Stimulated activated CD4-positive, alpha-beta T cell treated with anti-CD3 and anti-CD28 coated beads, Interleukin-1b, Interleukin-23, amount 100 ng/mL, for 1 hour (primary cell): ENCODE results near the gene SOS2.
"Not testable (repeated sequence)": the region's sequence is repeated elsewhere in the genome, so short reads cannot be mapped to it uniquely, and the experiment has no call there.

Experiments used
- DNase-seq, 2 donors: peaks; one replicate each; pipeline ENCODE4 v3.0.0-alpha.2; 2020; ENCODE audit warnings: low read depth in 2 of 2

The SOS2 gene

GRCh38 chr14:50085570-50086320, 145.6 kb downstream of the SOS2 start:
- no peak for DNase-seq

GRCh38 chr14:50084666-50085065, 146.7 kb downstream of the SOS2 start:
- no peak for DNase-seq

GRCh38 chr14:50083467-50084337, 147.7 kb downstream of the SOS2 start:
- no peak for DNase-seq

- DNase-seq: peak; percentile 51 to 55
Measured at GRCh38 chr14:50082784-50083466, 148.5 kb downstream of the SOS2 start.

- DNase-seq: no peak
Measured at GRCh38 chr14:50082308-50082742, 149.1 kb downstream of the SOS2 start.

- not testable (repeated sequence) for DNase-seq
Measured at GRCh38 chr14:50079103-50079502, 152.3 kb downstream of the SOS2 start.

- not testable (repeated sequence) for DNase-seq
Measured at GRCh38 chr14:50073663-50074062, 157.7 kb downstream of the SOS2 start.

- no peak for DNase-seq
Measured at GRCh38 chr14:50072395-50072794, 159.0 kb downstream of the SOS2 start.

- DNase-seq: no peak
Measured at GRCh38 chr14:50070840-50071548, 160.4 kb downstream of the SOS2 start.

- DNase-seq: no peak
Measured at GRCh38 chr14:50070230-50070629, 161.1 kb downstream of the SOS2 start.

GRCh38 chr14:50069325-50069724, 162.1 kb downstream of the SOS2 start:
- no peak for DNase-seq

GRCh38 chr14:50068496-50068895, 162.9 kb downstream of the SOS2 start:
- no peak for DNase-seq

GRCh38 chr14:50067723-50068495, 163.5 kb downstream of the SOS2 start:
- no peak for DNase-seq
